ENCODE data around the gene AHSG.
A peak's percentile ranks its signal among the peaks of the same experiment; 100 is the strongest.
"Not testable (repeated sequence)": the region's sequence is repeated elsewhere in the genome, so short reads cannot be mapped to it uniquely, and the experiment has no call there.

The AHSG gene

GRCh38 chr3:186618318-186618938 is 5.6 kb downstream of the AHSG start:
- TF ChIP-seq GATA1 (IDR thresholded peaks at IDR 0.05; ENCODE audit: low read depth, low read length) (no peak), POLR2A (IDR thresholded peaks at IDR 0.05; ENCODE audit: low read length) (no peak)
- DNase-seq = no peak

DNA sequence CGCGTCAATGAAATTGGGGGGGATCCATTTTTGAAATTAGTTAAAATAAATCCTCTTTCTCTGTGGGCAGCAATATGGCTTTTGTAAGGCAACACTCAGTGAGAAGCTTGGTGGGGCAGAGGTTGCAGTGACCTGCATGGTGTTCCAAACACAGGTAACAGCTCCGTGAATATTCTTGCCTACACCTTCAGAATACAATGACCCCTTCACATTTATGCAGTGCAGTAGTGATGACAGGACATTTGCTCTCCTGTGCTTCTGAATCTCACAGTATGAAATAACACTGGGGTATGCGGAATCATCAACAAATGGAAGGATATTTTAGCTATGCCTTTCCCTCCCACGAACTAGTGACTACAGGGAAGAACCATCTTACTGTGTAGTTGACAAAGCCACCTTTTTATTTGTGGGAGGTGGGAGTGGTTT is 6.9 kb downstream of the AHSG start:
- TF ChIP-seq POLR2A (IDR thresholded peaks at IDR 0.05; ENCODE audit: low read length) (no peak), GATA1 (IDR thresholded peaks at IDR 0.05; ENCODE audit: low read depth, low read length) (no peak)
- DNase-seq = no peak

GRCh38 chr3:186620213-186621092 is 7.6 kb downstream of the AHSG start:
- DNase-seq = no peak
- TF ChIP-seq GATA1 (IDR thresholded peaks at IDR 0.05; ENCODE audit: low read depth, low read length) = no peak
- no peak for TF ChIP-seq POLR2A (IDR thresholded peaks at IDR 0.05; ENCODE audit: low read length)

DNA sequence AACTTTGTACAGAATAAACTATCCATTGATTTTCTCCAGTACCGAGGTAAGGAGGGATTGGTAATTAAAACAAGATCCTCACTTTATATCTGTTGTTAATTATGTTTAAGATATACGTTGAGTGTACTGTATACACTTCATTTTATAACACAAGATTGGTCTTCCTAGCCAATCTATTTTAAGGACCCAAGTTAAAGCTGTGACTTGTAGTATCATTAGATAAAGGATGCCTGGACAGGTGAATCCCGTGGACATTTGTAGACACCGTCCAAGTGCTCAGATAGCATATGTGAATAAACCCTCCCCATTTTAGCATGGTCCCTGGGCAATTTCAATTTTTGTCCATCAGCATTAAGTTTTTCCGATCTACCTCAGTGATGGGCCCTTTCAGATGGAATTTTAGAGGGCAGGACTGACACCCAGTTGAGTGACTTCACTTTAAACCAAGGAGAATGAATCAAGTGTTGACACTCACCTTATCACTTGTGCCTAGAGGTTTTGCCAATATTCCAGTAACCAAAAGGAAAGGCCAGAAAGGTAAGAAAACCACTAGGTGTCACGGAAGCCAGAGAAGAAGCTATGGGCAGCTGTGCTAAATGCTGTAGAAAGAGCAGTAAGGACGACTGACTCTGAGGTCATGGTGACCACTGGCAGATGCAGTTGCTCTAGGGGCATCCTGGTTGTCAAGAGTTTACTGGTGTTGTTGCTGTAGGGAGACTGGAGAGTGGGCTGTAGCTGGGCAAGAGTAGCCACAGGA is 9.2 kb downstream of the AHSG start:
- TF ChIP-seq GATA1 (IDR thresholded peaks at IDR 0.05; ENCODE audit: low read depth, low read length) (no peak), POLR2A (IDR thresholded peaks at IDR 0.05; ENCODE audit: low read length) (no peak)
- DNase-seq = no peak

- TF ChIP-seq POLR2A (IDR thresholded peaks at IDR 0.05; ENCODE audit: low read length) (no peak), GATA1 (IDR thresholded peaks at IDR 0.05; ENCODE audit: low read depth, low read length) (no peak)
- DNase-seq = no peak
Observed at GRCh38 chr3:186622651-186623310, 9.9 kb downstream of the AHSG start.

GRCh38 chr3:186624598-186624997 is 11.7 kb downstream of the AHSG start:
- no peak for DNase-seq
- TF ChIP-seq GATA1 (IDR thresholded peaks at IDR 0.05; ENCODE audit: low read depth, low read length) (no peak), POLR2A (IDR thresholded peaks at IDR 0.05; ENCODE audit: low read length) (no peak)

DNA sequence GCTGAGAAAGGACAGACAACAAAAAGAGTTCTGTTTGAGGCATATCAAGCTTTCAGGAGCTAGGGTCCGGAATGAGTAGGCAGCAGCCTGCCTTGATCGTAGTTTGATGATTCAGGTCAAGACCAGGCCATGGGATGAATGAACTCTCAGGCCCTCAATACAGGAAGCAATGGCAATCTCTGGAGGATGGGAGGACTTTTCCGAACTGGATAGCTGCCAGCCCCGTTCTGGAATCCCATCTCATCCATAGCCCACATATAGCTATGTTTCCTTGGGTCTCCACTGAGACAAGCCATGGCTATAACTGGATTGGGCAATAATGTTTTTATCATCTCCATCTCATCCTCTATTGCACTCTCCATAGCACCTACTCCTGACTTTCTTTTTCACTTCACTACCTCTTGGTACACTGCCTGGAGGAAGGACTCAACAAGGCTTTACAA is 12.8 kb downstream of the AHSG start:
- DNase-seq = no peak
- no peak for TF ChIP-seq POLR2A (IDR thresholded peaks at IDR 0.05; ENCODE audit: low read length)
- no peak for TF ChIP-seq GATA1 (IDR thresholded peaks at IDR 0.05; ENCODE audit: low read depth, low read length)

- no peak for DNase-seq
- TF ChIP-seq GATA1 (IDR thresholded peaks at IDR 0.05; ENCODE audit: low read depth, low read length) (no peak), POLR2A (IDR thresholded peaks at IDR 0.05; ENCODE audit: low read length) (no peak)
Observed at GRCh38 chr3:186626254-186626847, 13.5 kb downstream of the AHSG start.

GRCh38 chr3:186627852-186628414 is 15.1 kb downstream of the AHSG start:
- DNase-seq = no peak
- no peak for TF ChIP-seq GATA1 (IDR thresholded peaks at IDR 0.05; ENCODE audit: low read depth, low read length)
- no peak for TF ChIP-seq POLR2A (IDR thresholded peaks at IDR 0.05; ENCODE audit: low read length)

DNA sequence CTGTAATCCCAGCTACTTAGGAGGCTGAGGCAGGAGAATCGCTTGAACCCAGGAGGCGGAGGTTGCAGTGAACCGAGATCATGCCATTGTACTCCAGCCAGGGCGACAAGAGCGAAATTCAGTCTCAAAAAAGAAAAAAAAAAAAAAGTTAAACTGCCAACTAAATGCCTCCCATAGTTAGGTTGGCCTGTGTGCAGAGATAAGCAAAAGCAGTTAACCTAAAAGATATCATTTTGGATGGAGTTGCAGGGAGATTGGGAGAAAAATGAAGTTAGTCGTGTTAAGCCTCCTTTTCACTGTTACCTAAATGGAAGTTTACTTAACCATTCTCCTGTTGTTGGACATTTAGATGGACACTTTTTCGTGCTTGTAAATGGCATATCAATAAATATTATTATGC is 15.9 kb downstream of the AHSG start:
- TF ChIP-seq GATA1 (IDR thresholded peaks at IDR 0.05; ENCODE audit: low read depth, low read length) (no peak), POLR2A (IDR thresholded peaks at IDR 0.05; ENCODE audit: low read length) (no peak)

DNA sequence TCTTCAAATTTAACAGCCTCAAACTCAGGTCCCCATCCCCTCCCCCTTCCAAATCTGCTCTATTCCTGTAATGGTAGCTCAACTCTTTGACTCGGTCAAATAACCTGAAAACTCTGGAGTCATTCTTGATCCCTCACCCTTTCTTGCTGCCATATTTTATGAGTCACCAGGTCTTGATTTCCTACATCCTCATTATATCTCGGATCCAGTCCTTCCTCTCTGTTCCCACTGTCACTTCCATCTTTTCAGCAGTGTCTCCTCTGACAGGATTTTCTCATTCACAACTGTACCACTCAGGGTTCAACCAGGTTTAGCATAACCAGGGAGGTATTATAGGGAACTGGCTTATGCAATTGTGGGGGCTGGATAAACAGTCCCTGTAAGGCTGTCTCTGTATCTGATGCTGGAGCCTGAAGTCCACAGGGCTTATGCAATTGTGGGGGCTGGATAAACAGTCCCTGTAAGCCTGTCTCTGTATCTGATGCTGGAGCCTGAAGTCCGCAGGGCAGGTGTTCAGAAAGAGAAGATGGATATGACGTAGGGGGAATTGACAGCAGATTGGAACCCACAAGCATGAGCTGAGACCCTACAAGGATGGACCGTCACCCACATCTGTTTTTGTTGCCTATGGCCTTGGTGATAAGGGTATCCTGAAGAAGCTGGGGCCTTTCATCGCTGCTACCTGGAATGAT is 18.2 kb downstream of the AHSG start:
- DNase-seq = peak; percentile 15 to 61
- TF ChIP-seq POLR2A (IDR thresholded peaks at IDR 0.05; ENCODE audit: low read length) (no peak), GATA1 (IDR thresholded peaks at IDR 0.05; ENCODE audit: low read depth, low read length) (no peak)

More for the DNA sequence above, 15.9 kb downstream of the AHSG start:
- peak; percentile 49 to 84 for DNase-seq

DNA sequence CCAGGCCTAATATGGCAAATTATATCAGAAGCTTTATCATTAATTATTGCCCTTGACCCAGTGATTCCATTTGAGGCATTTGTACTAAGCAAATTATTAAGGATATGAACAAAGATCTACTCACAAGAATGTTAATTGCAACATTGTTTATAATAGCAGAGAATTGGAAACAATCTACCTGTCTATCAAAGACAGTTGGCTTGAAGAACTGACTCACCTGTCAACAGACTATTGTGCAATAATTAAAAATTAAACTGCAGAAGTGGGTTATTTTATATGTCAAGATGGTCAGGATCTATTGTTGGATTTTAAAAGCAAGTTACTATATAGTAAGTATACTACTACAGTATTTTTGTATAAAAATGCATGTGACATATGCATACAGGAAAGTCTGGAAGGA is 20.6 kb downstream of the AHSG start:
- no peak for DNase-seq
- TF ChIP-seq GATA1 (IDR thresholded peaks at IDR 0.05; ENCODE audit: low read depth, low read length) (no peak), POLR2A (IDR thresholded peaks at IDR 0.05; ENCODE audit: low read length) (no peak)

DNA sequence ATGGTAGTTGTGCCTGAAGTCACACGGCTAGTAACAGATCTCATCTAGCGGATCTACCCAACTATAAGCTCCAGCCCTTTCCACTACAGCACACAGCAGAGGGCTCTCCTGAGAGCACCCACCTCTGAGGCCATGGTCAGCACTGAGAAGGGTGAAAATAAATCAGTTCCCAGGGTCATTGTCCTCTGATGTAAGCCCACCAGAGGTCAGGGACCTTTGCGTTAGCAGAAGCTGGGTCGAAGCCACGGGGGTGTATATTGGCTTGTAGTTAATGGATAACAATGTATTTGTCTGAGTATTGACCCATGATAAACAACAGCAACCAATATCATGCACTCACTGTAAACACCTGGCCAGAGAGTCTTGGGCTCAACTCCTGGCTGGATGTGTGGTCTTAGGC is 21.3 kb downstream of the AHSG start:
- not testable (repeated sequence) for DNase-seq
